CD4-positive, alpha-beta T cell treated with Interleukin-6 for 4 hours (primary cell): ENCODE data around the gene GTF2A1L.

Experiments
- DNase-seq: peaks from one replicate; pipeline ENCODE4 v3.0.0-alpha.2; 2020; ENCODE audit warnings: mixed read lengths

GTF2A1L gene

GRCh38 chr2:48707466-48707865, 89.8 kb downstream of the GTF2A1L start:
- DNase-seq, result peak; percentile 34

- DNase-seq, result no peak
Observed at GRCh38 chr2:48709096-48710034, 91.7 kb downstream of the GTF2A1L start.

GRCh38 chr2:48711343-48711742, 93.7 kb downstream of the GTF2A1L start:
- DNase-seq, result no peak

GRCh38 chr2:48712151-48712550, 94.5 kb downstream of the GTF2A1L start:
- no peak for DNase-seq

- DNase-seq, result no peak
Observed at GRCh38 chr2:48713647-48714046, 96.0 kb downstream of the GTF2A1L start.

- no peak for DNase-seq
Observed at GRCh38 chr2:48714245-48714644, 96.6 kb downstream of the GTF2A1L start.

GRCh38 chr2:48715042-48715899, 97.6 kb downstream of the GTF2A1L start:
- DNase-seq, result no peak

- DNase-seq, result no peak
Observed at GRCh38 chr2:48715956-48716355, 98.3 kb downstream of the GTF2A1L start.

GRCh38 chr2:48717846-48718245, 100.2 kb downstream of the GTF2A1L start:
- DNase-seq, result no peak

GRCh38 chr2:48719480-48720177, 102.0 kb downstream of the GTF2A1L start:
- no peak for DNase-seq

GRCh38 chr2:48721158-48721557, 103.5 kb downstream of the GTF2A1L start:
- DNase-seq, result no peak

GRCh38 chr2:48722391-48722790, 104.7 kb downstream of the GTF2A1L start:
- no peak for DNase-seq

- no peak for DNase-seq
Observed at GRCh38 chr2:48723129-48723528, 105.5 kb downstream of the GTF2A1L start.

GRCh38 chr2:48724278-48724677, 106.6 kb downstream of the GTF2A1L start:
- DNase-seq, result no peak

- DNase-seq, result no peak
Observed at GRCh38 chr2:48725696-48726494, 108.2 kb downstream of the GTF2A1L start.

- no peak for DNase-seq
Observed at GRCh38 chr2:48727560-48727959, 109.9 kb downstream of the GTF2A1L start.

- no peak for DNase-seq
Observed at GRCh38 chr2:48728295-48728694, 110.6 kb downstream of the GTF2A1L start.

- no peak for DNase-seq
Observed at GRCh38 chr2:48728840-48729239, 111.2 kb downstream of the GTF2A1L start.
